DND-41 (cell line): ENCODE results near the gene LRRC4.
A peak's percentile ranks its signal among the peaks of the same experiment; 100 is the strongest.

Experiments used
- ATAC-seq: fragments of 200-7000 bp; cut with Tn5 transposase; 3 replicates; pipeline ENCODE4 v1.9.1; 2021; ENCODE audit warnings: low read depth; ENCODE audit not compliant: insufficient read depth
- DNase-seq: peaks from one replicate; pipeline ENCODE4 v3.0.0-alpha.2; 2020
- H2AFZ ChIP-seq: 2 replicates; pipeline ENCODE4 v1.6.0; 2012; ENCODE audit warnings: low read depth, low read length
- H3K27ac ChIP-seq: 2 replicates; pipeline ENCODE4 v1.5.1; 2012; ENCODE audit warnings: low read length, inconsistent platforms
- H3K27me3 ChIP-seq: fragments of 200-600 bp; sonication (generic); 2 replicates; pipeline ENCODE4 v1.6.0; 2012; ENCODE audit warnings: low read length, mild to moderate bottlenecking, inconsistent platforms; ENCODE audit not compliant: insufficient read depth, poor library complexity
- H3K36me3 ChIP-seq: 2 replicates; pipeline ENCODE4 v1.5.1; 2012; ENCODE audit warnings: low read length, inconsistent platforms; ENCODE audit not compliant: insufficient read depth
- H3K4me1 ChIP-seq: 2 replicates; pipeline ENCODE4 v1.5.1; 2012; ENCODE audit warnings: mild to moderate bottlenecking, low read length; ENCODE audit not compliant: insufficient read depth
- H3K4me2 ChIP-seq: 2 replicates; pipeline ENCODE4 v1.6.0; 2012; ENCODE audit warnings: mild to moderate bottlenecking, moderate library complexity, low read length, inconsistent platforms; ENCODE audit not compliant: insufficient read depth
- H3K4me3 ChIP-seq, 2 experiments: fragments of 200-600 bp in 1 of 2; shearing (Covaris generic) in 1 of 2; 2 replicates each; pipeline ENCODE4 v1.5.1; 2012 to 2016; ENCODE audit warnings: inconsistent platforms in 2 of 2, low read length in 2 of 2, mild to moderate bottlenecking in 2 of 2, low read depth in 1 of 2, moderate library complexity in 1 of 2
- H3K79me2 ChIP-seq: 2 replicates; pipeline ENCODE4 v1.6.0; 2012; ENCODE audit warnings: low read length, inconsistent platforms; ENCODE audit not compliant: insufficient read depth
- H3K9ac ChIP-seq: 2 replicates; pipeline ENCODE4 v1.6.0; 2012; ENCODE audit warnings: low read depth, mild to moderate bottlenecking, inconsistent platforms, low read length, moderate library complexity
- H3K9me3 ChIP-seq: 2 replicates; pipeline ENCODE4 v1.5.1; 2012; ENCODE audit warnings: low read length, moderate library complexity, mild to moderate bottlenecking, inconsistent platforms; ENCODE audit not compliant: insufficient read depth, severe bottlenecking
- H4K20me1 ChIP-seq: 2 replicates; pipeline ENCODE4 v1.6.0; 2012; ENCODE audit warnings: low read length; ENCODE audit not compliant: insufficient read depth
- CTCF ChIP-seq: IDR thresholded peaks from 2 replicates; pipeline ENCODE4 v1.5.1; 2012; ENCODE audit warnings: borderline replicate concordance, low read length, moderate library complexity, mild to moderate bottlenecking; ENCODE audit not compliant: poor library complexity, severe bottlenecking; ENCODE audit errors: extremely low read depth
- EZH2 ChIP-seq: IDR thresholded peaks from 3 replicates; pipeline ENCODE4 v1.6.1; 2012; ENCODE audit warnings: borderline replicate concordance, low read depth, mild to moderate bottlenecking, moderate library complexity, low read length, inconsistent platforms; ENCODE audit not compliant: severe bottlenecking

The LRRC4 gene

GRCh38 chr7:128055637-128056036 is 24.4 kb upstream of the LRRC4 start:
- H3K4me1 ChIP-seq: peaks cover 18% of the 10 kb centered on the region
- TF ChIP-seq CTCF (no peak), EZH2 (no peak)

GRCh38 chr7:128054511-128054910 is 23.3 kb upstream of the LRRC4 start:
- Histone ChIP-seq H3K4me3 (no peak overlapping the region), H4K20me1 (peaks cover 23% of the 10 kb centered on the region), H3K27ac (no peak overlapping the region), H3K4me2 (no peak overlapping the region), H3K9ac (no peak overlapping the region), H3K27me3 (no peaks in the 10 kb centered on the region), H3K4me1 (peaks cover 11% of the 10 kb centered on the region), H2AFZ (no peak overlapping the region), H3K36me3 (0 out of 2 replicates have a peak, but pooled peaks cover 4% of the 10 kb centered on the region), H3K79me2 (no peaks in the 10 kb centered on the region), H3K9me3 (no peaks in the 10 kb centered on the region)
- ATAC-seq: no peak
- TF ChIP-seq CTCF (no peak), EZH2 (no peak)
- DNase-seq: no peak

More at GRCh38 chr7:128055637-128056036, 24.4 kb upstream of the LRRC4 start:
- Histone ChIP-seq H3K27ac (no peak overlapping the region), H3K9ac (no peak overlapping the region), H3K4me2 (no peak overlapping the region), H3K4me3 (no peak overlapping the region), H3K79me2 (no peaks in the 10 kb centered on the region), H4K20me1 (peaks cover 29% of the 10 kb centered on the region), H3K9me3 (no peaks in the 10 kb centered on the region), H2AFZ (no peak overlapping the region), H3K27me3 (no peaks in the 10 kb centered on the region), H3K36me3 (0 out of 2 replicates have a peak, but pooled peaks cover 4% of the 10 kb centered on the region)
- ATAC-seq (no peak), DNase-seq (no peak)

- Histone ChIP-seq H3K9me3 (no peaks in the 10 kb centered on the region), H3K79me2 (no peaks in the 10 kb centered on the region), H4K20me1 (peaks cover 20% of the 10 kb centered on the region), H3K4me1 (peaks cover 6% of the 10 kb centered on the region), H3K9ac (no peak overlapping the region), H3K4me2 (no peak overlapping the region), H3K4me3 (no peak overlapping the region), H3K27me3 (no peaks in the 10 kb centered on the region), H3K27ac (no peak overlapping the region), H3K36me3 (0 out of 2 replicates have a peak, but pooled peaks cover 4% of the 10 kb centered on the region), H2AFZ (no peak overlapping the region)
- TF ChIP-seq CTCF: no peak
- TF ChIP-seq EZH2: no peak
- DNase-seq: no peak
- no peak for ATAC-seq
Measured at GRCh38 chr7:128053991-128054390, 22.8 kb upstream of the LRRC4 start.

GRCh38 chr7:128053023-128053422 is 21.8 kb upstream of the LRRC4 start:
- ATAC-seq (no peak), DNase-seq (peak; percentile 20)
- Histone ChIP-seq H3K36me3 (0 out of 2 replicates have a peak, but pooled peaks cover 4% of the 10 kb centered on the region), H3K4me2 (no peak overlapping the region), H4K20me1 (peaks cover 22% of the 10 kb centered on the region), H3K9me3 (no peaks in the 10 kb centered on the region), H3K79me2 (no peaks in the 10 kb centered on the region), H3K9ac (no peak overlapping the region), H3K4me1 (no peaks in the 10 kb centered on the region), H3K27me3 (no peaks in the 10 kb centered on the region), H2AFZ (no peak overlapping the region), H3K27ac (no peak overlapping the region), H3K4me3 (no peak overlapping the region)
- TF ChIP-seq EZH2: no peak
- no peak for TF ChIP-seq CTCF
